Ramos (cell line): ENCODE results near the gene ATXN2.
"Not testable (repeated sequence)": the region's sequence is repeated elsewhere in the genome, so short reads cannot be mapped to it uniquely, and the experiment has no call there.

ENCODE experiments used
- in situ Hi-C: fragments of 300-500 bp; cut with MboI; formaldehyde crosslinking; loops from one replicate; pipeline ENCODE4 v1.14.3; 2022; ENCODE audit warnings: low sequenced_read_pairs; ENCODE audit not compliant: unreplicated experiment

The ATXN2 gene

DNA sequence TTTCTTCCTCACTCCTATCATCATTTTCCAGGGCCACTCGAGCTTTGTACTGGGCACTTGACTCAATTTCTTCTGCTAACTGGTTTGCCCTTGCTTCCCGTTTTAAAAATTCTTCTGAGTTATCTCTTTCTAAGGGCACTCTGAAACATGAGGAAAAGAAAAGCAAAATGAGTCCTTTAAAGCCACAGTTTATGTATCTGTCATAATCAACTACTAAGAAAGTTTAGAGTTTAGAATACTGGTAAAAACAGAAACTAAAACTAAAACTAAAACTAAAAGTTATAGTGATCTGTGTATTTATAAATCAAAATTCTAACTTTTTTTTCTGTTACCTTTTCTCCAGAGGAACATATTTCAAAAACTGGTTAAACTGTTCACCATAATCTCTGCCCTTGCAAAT is 79.2 kb downstream of the ATXN2 start:
- in situ Hi-C loops, result no loop called here

DNA sequence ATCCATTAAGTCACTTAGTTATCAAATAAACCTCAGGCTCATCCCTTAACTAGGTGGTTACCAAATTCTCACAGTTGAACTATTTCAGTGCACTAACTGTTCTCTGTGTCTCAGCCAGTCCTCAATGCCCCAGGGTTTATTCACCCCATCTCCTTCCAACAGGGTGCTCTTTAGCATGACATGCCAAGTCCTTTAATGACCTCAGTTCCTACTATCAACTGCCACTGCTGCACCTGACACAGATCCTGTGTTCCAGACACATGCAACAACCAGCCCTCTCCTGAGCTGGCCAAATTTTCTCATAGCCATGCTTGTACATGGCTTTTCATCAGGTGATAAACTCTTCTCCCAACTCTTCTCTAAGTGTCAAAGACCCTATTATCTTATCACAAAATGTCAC is 80.0 kb downstream of the ATXN2 start:
- in situ Hi-C loops, result no loop called here

GRCh38 chr12:111507719-111508118 is 91.4 kb downstream of the ATXN2 start:
- in situ Hi-C loops, result not testable (repeated sequence)

DNA sequence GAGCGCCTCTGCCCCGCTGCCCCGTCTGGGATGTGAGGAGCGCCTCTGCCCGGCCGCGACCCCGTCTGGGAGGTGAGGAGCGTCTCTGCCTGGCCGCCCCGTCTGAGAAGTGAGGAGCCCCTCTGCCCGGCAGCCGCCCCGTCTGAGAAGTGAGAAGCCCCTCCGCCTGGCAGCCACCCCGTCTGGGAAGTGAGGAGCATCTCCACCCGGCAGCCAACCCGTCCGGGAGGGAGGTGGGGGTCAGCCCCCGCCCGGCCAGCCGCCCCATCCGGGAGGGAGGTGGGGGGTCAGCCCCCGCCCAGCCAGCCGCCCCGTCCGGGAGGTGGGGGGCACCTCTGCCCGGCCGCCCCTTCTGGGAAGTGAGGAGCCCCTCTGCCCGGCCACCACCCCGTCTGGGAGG is 91.9 kb downstream of the ATXN2 start:
- in situ Hi-C loops, result not testable (repeated sequence)

GRCh38 chr12:111506260-111506659 is 92.9 kb downstream of the ATXN2 start:
- in situ Hi-C loops, result no loop called here

GRCh38 chr12:111505601-111506036 is 93.5 kb downstream of the ATXN2 start:
- in situ Hi-C loops, result no loop called here

GRCh38 chr12:111503116-111503515 is 96.0 kb downstream of the ATXN2 start:
- in situ Hi-C loops, result no loop called here

DNA sequence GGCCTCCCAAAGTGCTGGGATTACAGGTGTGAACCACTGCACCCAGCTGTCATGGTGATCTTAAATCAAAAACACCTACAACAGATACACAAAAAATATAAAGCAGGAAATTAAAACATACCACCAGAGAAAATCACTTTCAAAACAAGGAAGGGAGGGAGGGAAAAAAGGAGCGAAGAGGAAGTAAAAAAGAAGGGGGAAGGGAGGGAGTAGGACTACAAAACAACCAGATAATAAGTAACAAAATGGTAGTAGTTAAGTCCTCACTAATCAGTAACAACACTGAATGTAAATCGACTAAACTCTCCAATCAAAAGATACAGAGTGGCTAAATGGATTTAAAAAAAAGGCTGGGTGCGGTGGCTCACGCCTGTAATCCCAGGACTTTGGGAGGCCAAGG is 104.4 kb downstream of the ATXN2 start:
- in situ Hi-C loops, result no loop called here

GRCh38 chr12:111492979-111493378 is 106.1 kb downstream of the ATXN2 start:
- in situ Hi-C loops, result not testable (repeated sequence)

DNA sequence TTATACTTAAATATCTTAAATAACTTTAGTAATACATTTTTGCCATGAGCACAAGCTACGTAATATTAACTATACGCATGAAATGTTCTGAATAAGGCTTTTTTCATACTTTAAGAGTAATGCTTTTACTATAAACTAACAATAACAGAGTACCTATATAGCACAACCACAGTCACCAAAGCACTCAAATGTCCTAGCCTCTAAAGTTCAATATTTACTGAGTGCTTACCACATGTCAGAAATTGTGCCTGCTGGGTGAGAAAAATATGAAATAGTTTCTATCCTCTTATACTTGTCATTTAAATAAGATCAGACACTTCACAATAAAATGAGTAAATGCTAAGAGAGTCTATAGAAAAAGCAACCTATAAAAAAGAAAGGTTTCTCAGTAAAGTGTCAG is 110.3 kb downstream of the ATXN2 start:
- in situ Hi-C loops, result no loop called here

DNA sequence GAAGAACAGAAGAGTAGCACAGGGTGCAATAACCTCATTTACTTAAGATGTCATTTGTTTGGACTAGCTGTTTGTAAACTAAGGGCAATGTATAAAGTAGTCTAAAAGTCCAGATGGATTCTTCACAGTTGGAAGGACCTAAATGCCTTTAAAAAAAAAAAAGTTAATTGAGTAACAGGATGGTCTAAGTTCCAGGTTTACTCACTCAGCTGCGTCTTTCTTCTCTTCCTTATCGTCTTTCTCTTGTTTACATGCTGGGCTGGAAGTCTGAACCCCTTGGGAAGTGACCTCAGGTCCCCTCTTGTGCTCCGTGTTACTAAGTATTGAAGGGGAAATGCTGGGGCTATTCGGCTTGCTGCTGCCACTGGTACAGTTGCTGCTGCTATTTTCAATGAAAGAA is 110.8 kb downstream of the ATXN2 start:
- in situ Hi-C loops, result no loop called here

DNA sequence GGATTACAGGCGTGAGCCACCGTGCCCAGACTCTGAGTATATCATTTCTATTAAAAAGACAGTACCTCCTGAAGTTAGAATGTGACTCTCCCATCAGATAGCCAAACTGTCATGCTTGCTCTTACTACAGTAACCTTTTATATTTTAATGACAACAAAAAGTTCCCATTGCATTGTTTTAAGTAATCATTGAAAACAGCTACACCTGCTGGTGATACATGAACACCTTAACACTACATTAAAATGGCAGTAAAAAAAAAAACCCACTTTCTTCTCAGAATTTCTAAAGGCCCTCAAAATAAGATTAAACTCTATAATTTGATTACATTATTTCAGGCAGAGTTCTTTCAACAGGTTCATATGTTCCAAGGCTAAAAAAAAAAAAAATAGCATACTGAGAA is 116.7 kb downstream of the ATXN2 start:
- in situ Hi-C loops, result no loop called here

DNA sequence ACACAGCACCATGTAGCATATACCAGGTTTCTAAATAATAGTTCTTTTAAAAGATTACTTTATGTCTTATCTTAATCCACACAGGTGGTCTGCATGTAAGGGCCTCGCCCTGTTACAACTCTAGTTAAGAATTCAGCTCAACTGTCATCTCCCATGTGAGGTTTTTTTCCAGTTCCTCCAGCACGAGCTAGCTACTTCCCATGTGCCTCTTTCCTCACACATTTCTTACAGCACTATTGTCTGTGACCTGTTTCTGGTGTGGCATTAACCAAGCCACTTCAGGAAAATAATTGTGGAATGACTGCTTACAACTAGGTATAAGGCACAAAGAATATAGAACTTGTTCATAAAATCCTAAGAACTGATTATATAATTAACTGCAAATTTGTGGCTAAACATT is 127.9 kb downstream of the ATXN2 start:
- in situ Hi-C loops, result no loop called here

DNA sequence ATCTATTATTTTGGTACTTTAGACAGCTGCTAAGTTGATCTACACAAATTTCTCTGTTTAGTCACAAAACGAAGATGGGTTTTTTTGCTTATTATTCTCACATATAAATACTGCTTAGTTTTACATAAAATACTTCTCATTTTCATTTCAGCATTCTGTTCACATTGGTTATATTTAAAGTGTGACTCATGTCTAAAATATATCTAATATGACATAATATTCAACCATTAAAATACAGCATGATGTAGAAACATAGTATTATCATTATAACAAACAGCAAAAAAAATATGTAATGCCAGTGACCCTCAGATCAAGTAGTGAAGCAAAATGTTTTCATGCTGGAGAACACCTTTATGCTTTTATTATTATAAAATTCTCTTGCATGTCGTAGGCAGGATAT is 129.7 kb downstream of the ATXN2 start:
- in situ Hi-C loops, result no loop called here

GRCh38 chr12:111467857-111468241 is 131.3 kb downstream of the ATXN2 start:
- in situ Hi-C loops, result no loop called here

- in situ Hi-C loops, result no loop called here
These were observed 131.8 kb downstream of the ATXN2 start for GRCh38 chr12:111467092-111467856.

DNA sequence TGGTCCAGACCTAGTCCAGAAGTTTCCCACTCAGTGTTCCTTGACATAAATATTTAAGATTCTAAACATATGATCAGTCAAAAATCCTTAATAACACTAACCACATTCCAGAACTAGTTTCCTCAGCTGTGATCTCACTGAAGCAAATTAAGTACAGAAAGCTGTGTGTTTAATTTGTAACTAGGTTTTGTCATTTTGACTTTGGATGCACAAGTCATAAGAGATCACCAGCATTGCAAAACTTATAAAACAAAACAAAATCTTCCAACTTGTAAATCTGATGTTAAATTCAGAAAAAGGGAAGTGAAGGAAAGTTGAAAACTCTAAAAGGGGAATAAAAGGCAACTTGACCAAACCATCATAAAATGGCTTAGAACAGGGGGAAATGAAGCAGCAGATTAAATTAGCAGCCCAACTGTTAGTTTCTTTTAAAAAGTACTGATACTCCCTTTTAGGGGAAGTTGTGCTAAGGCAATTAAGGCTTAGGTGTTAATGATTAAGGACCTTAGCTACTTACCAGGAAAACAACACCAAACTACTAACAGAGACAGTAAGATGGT is 136.8 kb downstream of the ATXN2 start:
- in situ Hi-C loops, result no loop called here

- in situ Hi-C loops, result not testable (repeated sequence)
These were observed 139.0 kb downstream of the ATXN2 start for GRCh38 chr12:111460111-111460510.

GRCh38 chr12:111458546-111459172 is 140.5 kb downstream of the ATXN2 start:
- in situ Hi-C loops, result no loop called here

GRCh38 chr12:111457577-111457976 is 141.5 kb downstream of the ATXN2 start:
- in situ Hi-C loops, result no loop called here

DNA sequence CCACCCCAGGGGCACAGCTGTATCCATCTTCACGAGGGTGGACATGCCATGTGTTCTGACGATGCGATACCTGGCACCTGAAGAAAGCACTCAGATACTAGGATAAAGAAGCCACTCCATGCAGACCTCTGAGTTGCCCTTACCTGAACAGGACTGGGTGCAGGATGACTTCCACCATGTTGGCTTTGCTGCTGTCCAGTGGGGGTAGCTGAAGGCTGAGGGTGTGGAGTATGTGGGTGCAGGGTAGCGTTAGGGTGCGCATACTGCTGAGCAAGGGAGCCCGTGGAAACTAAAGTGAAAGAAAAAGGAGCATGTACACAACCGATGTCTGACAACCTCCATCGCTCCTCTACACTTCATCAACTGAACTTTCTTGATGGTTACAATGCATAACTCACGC is 142.0 kb downstream of the ATXN2 start:
- in situ Hi-C loops, result no loop called here
